GM06990 (cell line): Measurements from ENCODE around the gene OR1L8.
"Not testable (repeated sequence)": the region's sequence is repeated elsewhere in the genome, so short reads cannot be mapped to it uniquely, and the experiment has no call there.

Source experiments
- DNase-seq: peaks from one replicate; pipeline ENCODE4 v3.0.0-alpha.2; 2011; ENCODE audit not compliant: insufficient read length; ENCODE audit errors: extremely low read depth
- H3K27me3 ChIP-seq: replicated peaks from 2 replicates; pipeline ENCODE4 v1.6.0; 2011; ENCODE audit warnings: low read length; ENCODE audit not compliant: control insufficient read depth, insufficient read depth
- H3K36me3 ChIP-seq: 2 replicates; pipeline ENCODE4 v1.5.1; 2011; ENCODE audit warnings: low read length; ENCODE audit not compliant: control insufficient read depth, insufficient read depth
- H3K4me3 ChIP-seq: replicated peaks from 2 replicates; pipeline ENCODE4 v1.5.1; 2011; ENCODE audit warnings: low read depth, mild to moderate bottlenecking, control low read depth, low read length
- TF ChIP-seq, protein P1 (sequence below): IDR thresholded peaks from 2 replicates; pipeline ENCODE4 v1.5.1; 2011; ENCODE audit warnings: low read length, control low read depth, mild to moderate bottlenecking, inconsistent platforms; ENCODE audit not compliant: insufficient read depth, poor library complexity, severe bottlenecking

OR1L8 gene

DNA sequence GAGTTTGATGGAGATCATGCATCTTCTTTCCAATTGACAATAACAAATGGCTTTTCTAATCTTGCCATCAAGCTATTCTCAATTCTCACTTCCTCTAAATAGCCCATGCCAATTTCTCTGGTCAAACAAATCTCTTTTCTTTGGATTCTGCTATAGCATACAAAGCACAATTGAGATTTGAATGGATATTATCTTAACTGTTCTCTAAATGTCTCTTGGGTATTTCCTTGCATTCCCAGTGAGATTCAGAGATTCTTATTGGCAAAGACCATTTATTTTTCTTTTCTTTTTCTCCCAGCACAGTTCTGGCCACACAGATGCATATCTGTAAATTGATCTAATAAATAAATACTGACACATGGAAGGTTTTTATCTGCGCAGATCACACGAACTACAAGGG lies 30.4 kb downstream of the OR1L8 start, which contains the start of gene OR1N2:
Gene OR1N2, plus strand, starts transcription at position 301 of the 400 bp plus-strand sequence. CDS start 100 bp downstream, outside the sequence.
- Histone ChIP-seq H3K4me3 (no peak within 1 kb of the TSS), H3K27me3 (no peaks in the 10 kb centered on the region; the same call in none of the 2 replicates), H3K36me3 (no peaks in the 10 kb centered on the region)
- TF ChIP-seq, protein P1, sequence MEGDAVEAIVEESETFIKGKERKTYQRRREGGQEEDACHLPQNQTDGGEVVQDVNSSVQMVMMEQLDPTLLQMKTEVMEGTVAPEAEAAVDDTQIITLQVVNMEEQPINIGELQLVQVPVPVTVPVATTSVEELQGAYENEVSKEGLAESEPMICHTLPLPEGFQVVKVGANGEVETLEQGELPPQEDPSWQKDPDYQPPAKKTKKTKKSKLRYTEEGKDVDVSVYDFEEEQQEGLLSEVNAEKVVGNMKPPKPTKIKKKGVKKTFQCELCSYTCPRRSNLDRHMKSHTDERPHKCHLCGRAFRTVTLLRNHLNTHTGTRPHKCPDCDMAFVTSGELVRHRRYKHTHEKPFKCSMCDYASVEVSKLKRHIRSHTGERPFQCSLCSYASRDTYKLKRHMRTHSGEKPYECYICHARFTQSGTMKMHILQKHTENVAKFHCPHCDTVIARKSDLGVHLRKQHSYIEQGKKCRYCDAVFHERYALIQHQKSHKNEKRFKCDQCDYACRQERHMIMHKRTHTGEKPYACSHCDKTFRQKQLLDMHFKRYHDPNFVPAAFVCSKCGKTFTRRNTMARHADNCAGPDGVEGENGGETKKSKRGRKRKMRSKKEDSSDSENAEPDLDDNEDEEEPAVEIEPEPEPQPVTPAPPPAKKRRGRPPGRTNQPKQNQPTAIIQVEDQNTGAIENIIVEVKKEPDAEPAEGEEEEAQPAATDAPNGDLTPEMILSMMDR: no peak
- no peak for DNase-seq

DNA sequence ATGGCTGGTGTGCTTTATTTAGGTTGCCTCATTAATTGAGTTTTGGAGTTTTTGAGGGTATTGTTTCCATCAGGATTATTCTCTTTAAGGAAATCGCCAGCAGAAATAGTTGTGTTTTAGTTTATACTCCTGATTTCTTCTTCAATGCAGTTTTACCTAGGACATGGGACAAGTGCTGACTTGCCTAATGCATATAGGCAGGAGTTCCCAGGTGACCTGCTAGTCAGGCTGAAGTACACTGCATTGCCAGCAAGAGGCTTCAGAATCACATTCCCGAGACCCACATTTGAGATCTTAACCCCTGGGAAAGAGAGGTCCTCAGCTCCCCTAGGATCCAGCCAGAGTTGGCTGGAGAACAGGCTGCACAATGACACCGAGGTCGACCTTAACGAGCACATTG lies 31.8 kb downstream of the OR1L8 start:
- TF ChIP-seq, protein P1: no peak
- no peak for DNase-seq
- no peak overlapping the region for H3K4me3 ChIP-seq

DNA sequence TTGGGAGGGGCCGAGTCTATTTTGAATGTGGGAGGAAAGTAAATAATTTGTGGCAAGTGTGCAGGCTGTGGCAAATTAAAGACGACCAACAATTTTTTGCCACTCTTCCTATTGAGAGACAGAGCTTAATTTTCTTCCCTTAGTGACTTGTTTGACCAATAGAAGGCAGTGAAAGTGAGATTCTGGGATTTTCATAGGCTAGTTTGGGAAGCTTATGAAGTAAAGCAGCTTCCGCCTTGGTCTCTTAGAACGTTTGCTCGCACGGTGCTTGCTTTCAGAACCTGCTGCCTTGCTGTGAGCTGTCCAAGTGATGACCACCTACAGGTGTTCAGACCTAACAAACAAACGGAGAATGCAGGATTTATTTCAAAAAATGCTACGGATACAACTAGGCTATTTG lies 37.0 kb downstream of the OR1L8 start:
- no peaks in the 10 kb centered on the region for H3K36me3 ChIP-seq
- no peak overlapping the region for H3K4me3 ChIP-seq
- no peak for DNase-seq
- H3K27me3 ChIP-seq: no peaks in the 10 kb centered on the region; the same call in 1 of the 2 replicates
- TF ChIP-seq, protein P1: no peak

More for the DNA sequence above, 31.8 kb downstream of the OR1L8 start:
- H3K36me3 ChIP-seq: no peaks in the 10 kb centered on the region
- H3K27me3 ChIP-seq: no peaks in the 10 kb centered on the region; the same call in none of the 2 replicates

DNA sequence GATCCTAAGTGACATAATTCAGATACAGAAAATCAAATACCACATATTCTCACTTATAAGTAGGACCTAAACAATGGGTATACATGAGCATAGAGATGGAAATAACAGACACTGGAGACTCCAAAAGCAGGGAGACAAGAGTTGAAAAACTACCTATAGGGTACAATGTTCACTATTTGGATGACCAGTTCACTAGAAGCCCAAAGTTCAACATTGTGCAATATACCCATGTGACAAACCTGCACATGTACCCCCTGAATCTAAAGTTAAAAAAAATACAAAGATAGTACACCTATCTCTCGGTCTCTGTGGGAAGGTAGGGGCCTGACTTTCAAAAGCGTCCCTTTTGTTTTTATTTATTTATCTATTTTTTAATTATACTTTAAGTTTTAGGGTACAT lies 44.4 kb downstream of the OR1L8 start:
- TF ChIP-seq, protein P1: no peak
- no peaks in the 10 kb centered on the region for H3K27me3 ChIP-seq
- H3K4me3 ChIP-seq: no peak overlapping the region
- no peaks in the 10 kb centered on the region for H3K36me3 ChIP-seq
- DNase-seq: no peak

DNA sequence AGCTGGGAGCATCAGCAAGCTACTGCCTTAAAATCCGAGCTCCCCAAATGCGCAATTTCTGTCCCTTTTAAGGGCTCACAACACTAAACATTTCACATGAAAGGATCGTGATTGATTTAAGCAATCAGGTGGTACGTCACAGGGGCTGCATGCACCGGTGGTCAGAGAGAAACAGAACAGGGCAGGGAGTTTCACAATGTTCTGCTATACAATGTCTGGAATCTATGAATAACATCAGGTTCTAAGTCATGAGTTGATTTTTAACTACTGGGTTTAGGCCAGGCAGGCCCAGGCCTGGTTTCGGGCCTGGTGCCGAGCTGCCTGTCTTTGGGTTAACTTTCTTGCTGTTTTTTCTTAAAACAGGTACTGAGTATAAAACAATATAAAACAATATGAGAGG lies 46.1 kb downstream of the OR1L8 start:
- not testable (repeated sequence) for H3K4me3 ChIP-seq, DNase-seq, H3K27me3 ChIP-seq, H3K36me3 ChIP-seq

DNA sequence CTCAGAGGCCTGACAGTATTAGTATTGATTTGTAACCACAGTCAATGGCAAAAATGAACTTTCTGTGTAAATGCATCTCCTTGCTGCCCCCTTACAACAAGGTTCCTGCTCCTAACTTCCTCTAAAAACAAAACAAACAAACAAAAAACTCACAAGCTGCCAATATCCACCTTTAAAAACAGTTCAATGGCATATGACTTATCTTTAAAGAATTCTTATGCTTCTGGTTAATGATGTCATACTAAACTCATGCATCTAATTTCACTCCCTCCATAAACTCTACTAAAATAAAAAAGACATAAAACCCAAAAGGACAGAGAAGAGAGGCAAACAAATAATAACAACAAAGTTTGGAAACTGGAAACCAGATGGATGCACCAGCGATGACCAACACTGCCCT lies 47.0 kb downstream of the OR1L8 start:
- H3K27me3 ChIP-seq: no peaks in the 10 kb centered on the region
- H3K36me3 ChIP-seq: no peaks in the 10 kb centered on the region
- TF ChIP-seq, protein P1: no peak
- no peak overlapping the region for H3K4me3 ChIP-seq
- no peak for DNase-seq

DNA sequence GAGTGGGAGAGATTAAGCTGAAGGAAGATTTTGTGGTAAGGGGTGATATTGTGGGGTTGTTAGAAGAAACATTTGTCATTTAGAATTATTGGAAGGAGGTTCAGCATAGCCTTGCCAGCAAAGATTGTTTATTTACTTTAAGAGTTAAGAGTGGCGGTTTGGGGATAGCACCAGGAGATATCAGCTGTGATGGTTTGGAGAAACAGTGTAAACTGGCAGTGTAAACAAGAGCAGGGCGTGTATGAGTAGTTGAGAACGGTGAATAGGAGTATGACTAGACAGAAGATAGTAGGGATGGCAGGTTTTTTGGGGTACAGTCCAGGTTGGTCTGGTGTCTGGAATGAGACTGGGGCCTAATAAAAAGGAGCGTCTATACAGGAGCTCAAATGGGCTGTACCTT lies 52.0 kb downstream of the OR1L8 start:
- not testable (repeated sequence) for H3K27me3 ChIP-seq, H3K4me3 ChIP-seq, H3K36me3 ChIP-seq, DNase-seq
